Mesothelial cell of epicardium (in vitro differentiated cells): ENCODE measurements around the gene DDX23. TPM values are rescaled to one million over a fixed set of nuclear protein-coding genes. Genes with fewer than 3 reads are reported as not detected.
"Not testable (repeated sequence)": the region's sequence is repeated elsewhere in the genome, so short reads cannot be mapped to it uniquely, and the experiment has no call there.

ENCODE experiments used
- DNase-seq, 2 experiments: peaks; one replicate each; pipeline ENCODE4 v3.0.0; 2021; ENCODE audit warnings: low spot score in 2 of 2; ENCODE audit not compliant: unreplicated experiment in 2 of 2
- H3K27ac Mint-ChIP-seq: 2 replicates; pipeline ENCODE4 v1.8.0; 2021; ENCODE audit warnings: mixed read lengths
- H3K27me3 Mint-ChIP-seq: 2 replicates; pipeline ENCODE4 v1.8.0; 2021; ENCODE audit warnings: low read depth, mixed read lengths
- H3K36me3 Mint-ChIP-seq: 2 replicates; pipeline ENCODE4 v1.8.0; 2021; ENCODE audit warnings: mixed read lengths
- H3K4me1 Mint-ChIP-seq: 2 replicates; pipeline ENCODE4 v1.8.0; 2021; ENCODE audit warnings: mixed read lengths
- H3K4me3 Mint-ChIP-seq: 2 replicates; pipeline ENCODE4 v1.8.0; 2021; ENCODE audit warnings: mild to moderate bottlenecking, moderate library complexity, mixed read lengths
- H3K9me3 Mint-ChIP-seq: 2 replicates; pipeline ENCODE4 v1.8.0; 2021; ENCODE audit warnings: mixed read lengths
- total RNA-seq: library from RNA; stranded (reverse); gene quantifications from 3 replicates; pipeline ENCODE4 v1.2.1, GENCODE V29; 2021
- TF ChIP-seq, protein P1 (sequence below): fragments of 200-600 bp; sonication (generic); IDR thresholded peaks from one replicate; pipeline ENCODE4 v1.5.0; 2021; ENCODE audit warnings: antibody characterized with exemption; ENCODE audit not compliant: unreplicated experiment

DDX23 gene
- total RNA-seq, 1 donor from 2014 or later = 106 TPM

DNA sequence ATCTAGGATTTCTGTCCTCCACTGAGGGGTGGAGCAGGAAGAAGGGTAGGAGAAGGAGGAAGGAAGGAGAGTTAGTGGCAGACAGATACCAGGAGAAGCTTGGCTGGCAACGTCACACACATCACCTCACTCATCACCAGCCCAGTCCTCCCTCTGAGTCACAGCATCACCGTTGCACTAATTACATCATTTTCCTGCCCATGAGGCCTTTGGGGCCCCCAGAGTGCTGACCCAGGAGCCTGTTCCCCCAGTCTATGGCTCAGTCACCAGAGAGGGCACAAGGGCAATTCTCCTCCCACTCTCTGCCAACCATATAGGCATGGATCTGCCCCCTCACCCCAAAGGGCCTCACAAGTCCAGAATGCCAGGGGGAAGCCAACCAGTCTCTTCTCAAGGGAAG lies 9.1 kb upstream of the DDX23 start:
- Mint-ChIP-seq H3K9me3 (no peaks in the 10 kb centered on the region), H3K4me1 (peaks cover 34% of the 10 kb centered on the region), H3K27ac (no peak overlapping the region), H3K36me3 (peaks cover 16% of the 10 kb centered on the region), H3K4me3 (no peak overlapping the region), H3K27me3 (no peaks in the 10 kb centered on the region)
- TF ChIP-seq, protein P1, sequence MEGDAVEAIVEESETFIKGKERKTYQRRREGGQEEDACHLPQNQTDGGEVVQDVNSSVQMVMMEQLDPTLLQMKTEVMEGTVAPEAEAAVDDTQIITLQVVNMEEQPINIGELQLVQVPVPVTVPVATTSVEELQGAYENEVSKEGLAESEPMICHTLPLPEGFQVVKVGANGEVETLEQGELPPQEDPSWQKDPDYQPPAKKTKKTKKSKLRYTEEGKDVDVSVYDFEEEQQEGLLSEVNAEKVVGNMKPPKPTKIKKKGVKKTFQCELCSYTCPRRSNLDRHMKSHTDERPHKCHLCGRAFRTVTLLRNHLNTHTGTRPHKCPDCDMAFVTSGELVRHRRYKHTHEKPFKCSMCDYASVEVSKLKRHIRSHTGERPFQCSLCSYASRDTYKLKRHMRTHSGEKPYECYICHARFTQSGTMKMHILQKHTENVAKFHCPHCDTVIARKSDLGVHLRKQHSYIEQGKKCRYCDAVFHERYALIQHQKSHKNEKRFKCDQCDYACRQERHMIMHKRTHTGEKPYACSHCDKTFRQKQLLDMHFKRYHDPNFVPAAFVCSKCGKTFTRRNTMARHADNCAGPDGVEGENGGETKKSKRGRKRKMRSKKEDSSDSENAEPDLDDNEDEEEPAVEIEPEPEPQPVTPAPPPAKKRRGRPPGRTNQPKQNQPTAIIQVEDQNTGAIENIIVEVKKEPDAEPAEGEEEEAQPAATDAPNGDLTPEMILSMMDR = no peak
- no peak for DNase-seq

DNA sequence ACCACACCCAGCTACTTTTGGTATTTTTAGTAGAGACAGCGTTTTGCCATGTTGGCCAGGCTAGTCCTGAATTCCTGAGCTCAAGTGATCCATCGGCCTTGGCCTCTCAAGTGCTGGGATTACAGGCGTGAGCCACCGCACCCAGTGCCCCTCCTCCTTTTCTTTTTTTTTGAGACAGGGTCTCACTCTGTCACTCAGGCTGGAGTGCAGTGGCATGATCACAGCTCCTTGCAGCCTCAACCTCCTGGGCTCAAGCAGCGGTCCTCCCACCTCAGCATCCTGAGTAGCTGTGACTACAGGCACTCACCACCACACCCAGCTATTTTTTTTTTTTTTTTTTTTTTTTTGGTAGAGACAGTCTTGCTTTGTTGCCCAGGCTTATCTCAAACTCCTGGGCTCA lies 8.3 kb upstream of the DDX23 start:
- not testable (repeated sequence) for H3K9me3 Mint-ChIP-seq, H3K27ac Mint-ChIP-seq, DNase-seq, H3K27me3 Mint-ChIP-seq, H3K4me3 Mint-ChIP-seq
- peaks cover 28% of the 10 kb centered on the region for H3K4me1 Mint-ChIP-seq
- H3K36me3 Mint-ChIP-seq = peaks cover 16% of the 10 kb centered on the region

DNA sequence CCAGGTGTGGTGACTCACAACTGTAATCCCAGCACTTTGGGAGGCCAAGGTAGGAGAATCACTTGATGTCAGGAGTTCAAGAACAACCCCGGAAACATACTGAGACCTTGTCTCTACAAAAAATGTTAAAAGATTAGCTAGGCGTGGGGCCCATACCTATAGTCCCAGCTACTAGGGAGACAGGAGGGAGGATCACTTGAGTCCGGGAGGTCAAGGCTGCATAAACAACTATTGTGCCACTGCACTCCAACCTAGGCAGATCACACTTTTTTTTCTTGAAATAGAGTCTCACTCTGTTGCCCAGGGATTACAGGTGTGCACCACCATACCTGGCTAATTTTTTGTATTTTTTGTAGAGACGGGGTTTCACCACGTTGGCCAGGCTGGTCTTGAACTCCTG lies 7.6 kb upstream of the DDX23 start:
- peaks cover 22% of the 10 kb centered on the region for H3K4me1 Mint-ChIP-seq
- TF ChIP-seq, protein P1 = no peak
- no peak overlapping the region for H3K27ac Mint-ChIP-seq
- H3K4me3 Mint-ChIP-seq = no peak overlapping the region
- no peaks in the 10 kb centered on the region for H3K27me3 Mint-ChIP-seq
- H3K36me3 Mint-ChIP-seq = peaks cover 16% of the 10 kb centered on the region
- no peaks in the 10 kb centered on the region for H3K9me3 Mint-ChIP-seq
- no peak for DNase-seq

DNA sequence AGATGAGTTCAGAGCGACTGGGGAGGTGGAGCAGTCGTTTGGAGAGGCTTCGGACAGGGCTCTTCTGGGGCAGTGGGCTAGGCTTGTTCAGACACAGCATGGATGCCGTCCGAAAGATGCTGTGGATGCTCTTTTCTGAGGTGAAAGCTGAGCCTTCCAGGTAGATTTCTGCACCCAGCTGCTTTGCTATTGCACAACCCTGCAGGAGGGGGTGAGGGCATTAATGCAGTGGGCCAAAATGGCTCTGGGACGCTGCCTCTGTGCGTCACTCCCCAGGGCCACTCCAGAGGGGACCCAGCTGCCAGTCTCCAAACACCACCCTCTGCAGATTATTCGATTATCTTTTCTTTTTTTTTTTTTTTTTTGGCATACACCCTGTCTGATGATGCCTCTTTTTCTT lies 6.1 kb upstream of the DDX23 start:
- Mint-ChIP-seq H3K27me3 (no peaks in the 10 kb centered on the region), H3K27ac (no peak overlapping the region), H3K4me3 (no peak overlapping the region), H3K36me3 (peaks cover 16% of the 10 kb centered on the region), H3K9me3 (no peaks in the 10 kb centered on the region), H3K4me1 (peaks cover 8% of the 10 kb centered on the region)
- TF ChIP-seq, protein P1 = no peak
- no peak for DNase-seq

DNA sequence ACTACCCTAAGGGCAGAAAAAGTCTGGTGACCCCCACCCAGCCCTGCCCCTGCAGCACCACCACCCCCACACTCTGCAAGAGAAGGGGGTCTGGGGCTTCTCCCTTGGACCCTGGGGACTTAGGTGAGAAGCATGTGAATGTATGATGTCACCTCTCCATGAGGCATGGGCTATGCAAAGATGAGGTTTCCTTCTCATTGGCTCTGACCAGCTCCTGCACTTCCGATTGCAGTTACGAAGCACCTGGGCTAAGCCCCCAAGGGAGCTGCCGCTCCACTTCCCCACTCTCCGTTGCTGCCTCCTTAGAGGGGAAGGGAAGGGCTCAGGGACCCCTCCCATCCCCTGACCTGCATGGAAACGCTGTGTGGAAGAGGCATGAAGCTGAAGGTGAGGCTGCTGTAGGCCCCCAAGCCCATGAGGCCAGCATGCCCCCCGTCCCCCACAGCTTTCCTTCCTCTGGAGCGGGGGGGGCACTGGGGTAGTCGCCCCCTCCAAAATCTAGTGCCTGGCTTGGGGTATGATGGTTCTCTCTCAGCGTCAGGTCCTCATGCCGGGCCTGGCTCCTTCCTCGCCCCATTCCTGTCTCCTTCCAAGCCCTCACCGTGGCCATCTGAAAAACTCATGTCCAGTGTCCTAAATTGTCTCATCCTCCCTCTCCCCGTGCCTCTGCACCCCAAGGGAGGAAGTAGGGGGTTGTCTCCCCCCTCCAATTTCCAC lies 5.5 kb upstream of the DDX23 start:
- Mint-ChIP-seq H3K27me3 (no peaks in the 10 kb centered on the region), H3K27ac (no peak overlapping the region), H3K36me3 (peaks cover 16% of the 10 kb centered on the region), H3K4me1 (peaks cover 8% of the 10 kb centered on the region), H3K9me3 (no peaks in the 10 kb centered on the region), H3K4me3 (no peak overlapping the region)
- DNase-seq = no peak
- TF ChIP-seq, protein P1 = no peak

DNA sequence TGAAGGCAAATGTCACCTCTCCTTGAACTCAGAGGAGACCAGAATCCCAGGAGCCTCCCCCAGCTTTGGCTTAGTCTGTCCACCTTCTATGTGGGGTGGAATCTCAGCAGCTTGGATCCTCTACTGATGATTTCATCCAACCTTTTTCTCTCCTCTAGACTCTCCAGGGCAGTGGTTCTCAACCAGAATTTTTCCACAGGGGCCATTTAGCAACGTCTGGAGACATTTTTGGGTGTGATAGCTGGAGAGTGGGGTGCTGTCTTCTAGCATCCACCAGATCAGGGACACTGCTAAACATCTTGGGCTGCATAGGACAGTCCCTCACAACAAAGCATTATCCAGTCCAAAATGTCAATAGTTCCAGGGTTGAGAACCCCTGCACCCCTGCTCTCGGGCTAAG lies 4.4 kb upstream of the DDX23 start:
- Mint-ChIP-seq H3K9me3 (no peaks in the 10 kb centered on the region), H3K4me1 (peaks cover 7% of the 10 kb centered on the region), H3K27ac (no peak overlapping the region), H3K36me3 (peaks cover 8% of the 10 kb centered on the region), H3K27me3 (no peaks in the 10 kb centered on the region), H3K4me3 (no peak overlapping the region)
- TF ChIP-seq, protein P1 = no peak
- DNase-seq = no peak

DNA sequence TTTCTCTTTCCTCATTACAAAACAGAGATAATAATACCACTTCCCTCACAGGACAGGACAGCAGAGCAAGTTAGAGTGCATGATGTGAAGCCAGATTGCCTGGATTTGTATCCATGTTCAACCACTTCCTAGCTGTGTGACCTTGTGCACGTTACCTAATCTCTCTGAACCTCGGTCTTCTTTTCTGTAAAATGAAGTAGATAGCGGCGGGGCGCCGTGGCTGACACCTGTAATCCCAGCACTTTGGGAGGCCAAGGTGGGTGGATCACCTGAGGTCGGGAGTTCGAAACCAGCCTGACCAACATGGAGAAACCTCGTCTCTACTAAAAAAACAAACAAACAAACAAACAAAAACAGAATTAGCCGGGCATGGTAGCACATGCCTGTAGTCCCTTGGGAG lies 3.0 kb upstream of the DDX23 start:
- not testable (repeated sequence) for H3K27me3 Mint-ChIP-seq, H3K36me3 Mint-ChIP-seq, DNase-seq, H3K9me3 Mint-ChIP-seq, H3K27ac Mint-ChIP-seq, H3K4me3 Mint-ChIP-seq
- H3K4me1 Mint-ChIP-seq = peaks cover 21% of the 10 kb centered on the region
